SU-DHL-6 (cell line): ENCODE measurements around the gene RHBDD2.

ENCODE experiments used
- H2AFZ ChIP-seq: fragments of 200-600 bp; sonication (generic); 2 replicates; pipeline ENCODE4 v1.6.1; 2014; ENCODE audit warnings: low read depth, mild to moderate bottlenecking, moderate library complexity, mixed read lengths, antibody characterized with exemption, low read length; ENCODE audit not compliant: severe bottlenecking
- H3F3A ChIP-seq: fragments of 200-600 bp; shearing (Covaris generic); 2 replicates; pipeline ENCODE4 v1.6.0; 2016; ENCODE audit warnings: antibody characterized with exemption, mild to moderate bottlenecking; ENCODE audit not compliant: insufficient read depth
- H3K27ac ChIP-seq: fragments of 200-600 bp; sonication (generic); 2 replicates; pipeline ENCODE4 v1.5.1; 2016; ENCODE audit warnings: low read depth, mild to moderate bottlenecking, low read length, moderate library complexity, mixed read lengths
- H3K27me3 ChIP-seq: fragments of 200-600 bp; sonication (generic), shearing (Covaris generic); 2 replicates; pipeline ENCODE4 v1.6.0; 2014; ENCODE audit warnings: mild to moderate bottlenecking, low read length
- H3K36me3 ChIP-seq: fragments of 200-600 bp; sonication (generic); 2 replicates; pipeline ENCODE4 v1.6.1; 2014; ENCODE audit warnings: mild to moderate bottlenecking, low read length, mixed read lengths
- H3K4me2 ChIP-seq: fragments of 300-600, 200-600 bp; shearing (Covaris generic), sonication (generic); 2 replicates; pipeline ENCODE4 v1.6.0; 2014; ENCODE audit warnings: low read length, low read depth, mild to moderate bottlenecking; ENCODE audit not compliant: poor library complexity, severe bottlenecking
- H3K4me3 ChIP-seq: fragments of 200-600 bp; sonication (generic); 2 replicates; pipeline ENCODE4 v1.5.1; 2014; ENCODE audit warnings: antibody characterized with exemption, low read length, mild to moderate bottlenecking, mixed read lengths; ENCODE audit not compliant: insufficient read depth, poor library complexity, severe bottlenecking
- H3K79me2 ChIP-seq: fragments of 200-600 bp; sonication (generic); 2 replicates; pipeline ENCODE4 v1.6.1; 2014; ENCODE audit warnings: mild to moderate bottlenecking, low read length, moderate library complexity; ENCODE audit not compliant: insufficient read depth
- H3K9ac ChIP-seq: fragments of 200-600 bp; sonication (generic); 2 replicates; pipeline ENCODE4 v1.7.0; 2014; ENCODE audit warnings: mild to moderate bottlenecking, low read length
- H3K9me2 ChIP-seq: fragments of 200-600 bp; sonication (generic); replicated peaks from 2 replicates; pipeline ENCODE4 v1.6.1; 2014; ENCODE audit warnings: low read length; ENCODE audit not compliant: insufficient read depth
- H3K9me3 ChIP-seq: fragments of 200-600 bp; sonication (generic); 2 replicates; pipeline ENCODE4 v1.6.1; 2014; ENCODE audit warnings: low read length, mixed read lengths; ENCODE audit not compliant: insufficient read depth
- H4K20me1 ChIP-seq: fragments of 200-600 bp; sonication (generic); 2 replicates; pipeline ENCODE4 v1.6.1; 2014; ENCODE audit warnings: low read depth, mild to moderate bottlenecking, antibody characterized with exemption, low read length, moderate library complexity, mixed read lengths
- CTCF ChIP-seq: fragments of 200-600 bp; sonication (generic); IDR thresholded peaks from one replicate; pipeline ENCODE4 v1.5.1; 2017; ENCODE audit warnings: antibody characterized with exemption, mild to moderate bottlenecking, low read length, moderate library complexity; ENCODE audit not compliant: insufficient read depth, poor library complexity, severe bottlenecking
- EZH2phosphoT487 ChIP-seq: fragments of 200-600 bp; sonication (generic), shearing (Covaris generic); conservative IDR thresholded peaks from 2 replicates; pipeline ENCODE4 v1.6.1; 2018; ENCODE audit warnings: mild to moderate bottlenecking, antibody characterized with exemption, low read length, moderate library complexity, mixed read lengths

The RHBDD2 gene

GRCh38 chr7:75915416-75916156, 36.8 kb downstream of the RHBDD2 start:
- Histone ChIP-seq H3K9me2 (no peaks in the 10 kb centered on the region), H3K27me3 (no peaks in the 10 kb centered on the region), H3K36me3 (no peaks in the 10 kb centered on the region), H3K4me3 (peak overlapping the region; percentile 86), H4K20me1 (no peaks in the 10 kb centered on the region), H3K79me2 (no peaks in the 10 kb centered on the region), H3K9me3 (no peaks in the 10 kb centered on the region), H3K4me2 (peak overlapping the region; percentile 79), H3K9ac (peak overlapping the region; percentile 78), H3F3A (no peaks in the 10 kb centered on the region), H3K27ac (no peak overlapping the region), H2AFZ (peak overlapping the region; percentile 83)
- TF ChIP-seq CTCF (no peak), EZH2phosphoT487 (no peak)

- Histone ChIP-seq H4K20me1 (no peaks in the 10 kb centered on the region), H3K27ac (no peak overlapping the region), H3K36me3 (no peaks in the 10 kb centered on the region), H3F3A (no peaks in the 10 kb centered on the region), H3K9me3 (no peaks in the 10 kb centered on the region), H2AFZ (no peak overlapping the region), H3K79me2 (no peaks in the 10 kb centered on the region), H3K27me3 (no peaks in the 10 kb centered on the region), H3K9me2 (no peaks in the 10 kb centered on the region), H3K4me2 (peak overlapping the region; percentile 79), H3K9ac (peak overlapping the region; percentile 78), H3K4me3 (peak overlapping the region; percentile 86)
- TF ChIP-seq EZH2phosphoT487 (no peak), CTCF (no peak)
Observed at GRCh38 chr7:75916259-75916658, 37.4 kb downstream of the RHBDD2 start.

- no peaks in the 10 kb centered on the region for H4K20me1 ChIP-seq
- no peak for TF ChIP-seq EZH2phosphoT487
- TF ChIP-seq CTCF: no peak
- no peaks in the 10 kb centered on the region for H3K79me2 ChIP-seq
- no peaks in the 10 kb centered on the region for H3F3A ChIP-seq
- no peak overlapping the region for H3K27ac ChIP-seq
- no peaks in the 10 kb centered on the region for H3K36me3 ChIP-seq
- H3K4me2 ChIP-seq: no peak overlapping the region
- H3K9me3 ChIP-seq: no peaks in the 10 kb centered on the region
- H2AFZ ChIP-seq: no peak overlapping the region
- H3K4me3 ChIP-seq: no peak overlapping the region
- no peaks in the 10 kb centered on the region for H3K27me3 ChIP-seq
- no peak overlapping the region for H3K9ac ChIP-seq
- H3K9me2 ChIP-seq: no peaks in the 10 kb centered on the region
Observed at GRCh38 chr7:75916685-75917634, 38.1 kb downstream of the RHBDD2 start.
